ENCODE measurements around the gene MTAP.
A peak's percentile ranks its signal among the peaks of the same experiment; 100 is the strongest.
"Not testable (repeated sequence)": the region's sequence is repeated elsewhere in the genome, so short reads cannot be mapped to it uniquely, and the experiment has no call there.

The MTAP gene

DNA sequence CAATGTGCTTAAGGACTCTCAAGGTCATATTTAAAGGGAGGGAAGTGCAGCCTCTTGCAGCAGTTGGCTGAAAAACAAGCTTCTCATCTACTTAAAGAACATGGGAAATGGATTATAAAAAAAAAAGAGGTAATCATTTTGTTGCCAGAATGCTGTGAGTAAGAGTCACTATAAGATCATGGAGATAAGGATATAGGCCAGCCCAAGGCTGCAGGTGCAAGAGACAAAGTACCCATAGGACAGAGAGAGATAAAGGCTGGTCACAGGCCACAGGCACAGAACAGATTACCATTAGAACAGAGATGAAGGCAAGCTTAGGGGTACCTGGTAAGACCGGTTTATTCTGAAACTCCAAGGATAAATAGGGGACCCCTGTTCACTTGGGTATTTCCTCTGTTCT, 121.3 kb downstream of the MTAP start:
- no peak for DNase-seq (ENCODE audit: low spot score)

DNA sequence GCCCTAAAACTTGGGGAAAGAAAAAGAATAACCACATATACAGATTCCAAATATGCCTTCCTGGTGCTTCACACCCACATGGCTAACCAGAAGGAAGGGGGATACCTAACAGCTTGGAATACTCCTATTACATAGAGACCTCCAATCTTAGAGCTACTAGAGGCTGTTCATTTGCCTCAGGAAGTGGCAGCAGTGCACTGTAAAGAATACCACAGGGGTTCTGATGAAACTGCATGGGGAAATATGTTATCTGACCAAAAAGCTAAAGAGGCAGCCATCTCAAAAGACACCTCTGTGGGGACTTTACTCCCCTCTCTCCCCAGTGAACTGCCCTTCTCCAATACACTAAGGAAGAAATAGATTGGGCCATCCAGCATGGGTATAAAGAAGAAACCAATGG, 125.3 kb downstream of the MTAP start:
- DNase-seq (ENCODE audit: low spot score) = no peak

GRCh38 chr9:21931428-21931827, 129.0 kb downstream of the MTAP start:
- DNase-seq (ENCODE audit: low spot score) = no peak

DNA sequence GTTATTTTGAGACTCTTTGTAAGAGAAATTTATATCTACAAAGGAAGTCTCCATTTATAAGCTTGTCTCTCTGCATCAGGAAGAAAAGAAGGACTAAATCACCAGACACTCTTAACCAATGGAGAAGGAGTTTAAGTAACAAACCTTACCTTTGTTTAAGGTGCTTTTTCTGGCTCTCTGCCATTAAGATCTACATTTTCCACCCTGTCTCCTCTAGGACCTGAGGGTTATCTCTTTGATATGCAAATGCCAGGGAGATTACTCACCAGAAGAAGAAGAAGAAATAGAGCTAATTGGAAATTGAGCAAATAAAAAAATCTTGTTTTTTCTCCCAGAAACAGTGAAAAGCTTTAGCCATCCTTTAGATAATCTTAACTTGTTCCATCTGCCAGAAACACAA, 130.8 kb downstream of the MTAP start:
- DNase-seq (ENCODE audit: low spot score) = no peak

GRCh38 chr9:21933865-21934264, 131.4 kb downstream of the MTAP start:
- DNase-seq (ENCODE audit: low spot score) = no peak

- DNase-seq (ENCODE audit: low spot score) = no peak
Observed at GRCh38 chr9:21935631-21936030, 133.2 kb downstream of the MTAP start.

DNA sequence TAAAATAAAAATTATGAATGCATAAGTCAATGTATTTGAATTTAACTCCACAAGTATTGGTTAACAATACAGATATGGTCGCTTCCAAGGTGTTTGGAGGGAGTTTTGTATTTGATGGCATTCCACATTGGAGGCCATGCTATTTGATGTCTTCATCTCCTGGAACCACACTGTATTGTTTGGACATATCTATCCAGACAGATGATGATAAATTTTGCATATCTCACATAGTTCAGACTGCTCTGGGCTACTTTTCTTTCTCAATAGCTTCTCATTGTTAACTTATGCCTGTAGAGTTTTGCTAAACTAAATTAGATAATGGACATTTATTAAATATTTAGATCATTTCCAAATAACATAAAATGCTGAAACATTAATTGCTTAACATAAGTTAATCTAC, 133.7 kb downstream of the MTAP start:
- DNase-seq (ENCODE audit: low spot score) = no peak

GRCh38 chr9:21941337-21941995, 139.0 kb downstream of the MTAP start:
- no peak for DNase-seq (ENCODE audit: low spot score)

- DNase-seq (ENCODE audit: low spot score) = no peak
Observed at GRCh38 chr9:21943464-21943863, 141.0 kb downstream of the MTAP start.

GRCh38 chr9:21945606-21946005, 143.2 kb downstream of the MTAP start:
- DNase-seq (ENCODE audit: low spot score) = no peak

DNA sequence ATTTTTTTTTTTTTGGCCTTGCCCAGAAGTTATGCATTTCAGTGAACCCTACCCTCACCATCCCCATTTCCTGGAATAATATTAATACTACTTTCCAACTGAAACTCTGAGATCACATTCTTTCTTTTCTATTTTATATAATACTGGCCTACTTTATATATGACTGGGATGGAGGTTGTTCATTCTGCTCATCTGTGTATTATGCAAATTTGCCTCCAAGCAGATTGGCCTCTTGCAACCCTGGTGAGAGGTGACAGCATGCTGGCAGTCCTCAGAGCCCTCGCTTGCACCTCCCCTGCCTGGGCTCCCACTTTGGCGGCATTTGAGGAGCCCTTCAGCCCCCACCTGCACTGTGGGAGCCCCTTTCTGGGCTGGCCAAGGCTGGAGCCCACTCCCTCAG, 156.4 kb downstream of the MTAP start:
- no peak for DNase-seq (ENCODE audit: low spot score)

- DNase-seq (ENCODE audit: low spot score) = not testable (repeated sequence)
Observed at GRCh38 chr9:21959268-21959667, 156.8 kb downstream of the MTAP start.

DNA sequence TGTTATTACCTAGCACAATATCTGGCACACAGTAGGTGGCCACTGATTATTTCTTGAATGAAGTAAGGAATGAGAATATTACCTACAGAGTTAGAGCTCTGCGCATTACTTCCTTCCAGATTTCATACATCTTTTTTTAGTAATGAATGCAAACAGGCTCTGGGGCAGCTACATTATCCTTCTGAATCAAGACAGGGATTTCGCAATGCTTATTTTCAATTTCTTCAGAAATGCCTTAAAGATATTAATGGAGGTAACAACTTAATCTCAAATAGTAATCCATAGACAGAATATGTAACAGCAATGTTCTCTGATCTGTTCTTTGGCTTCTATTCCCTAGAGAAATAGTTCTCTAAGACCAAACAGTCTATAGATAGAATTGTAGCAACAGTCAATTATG, 159.1 kb downstream of the MTAP start:
- DNase-seq (ENCODE audit: low spot score) = no peak

DNA sequence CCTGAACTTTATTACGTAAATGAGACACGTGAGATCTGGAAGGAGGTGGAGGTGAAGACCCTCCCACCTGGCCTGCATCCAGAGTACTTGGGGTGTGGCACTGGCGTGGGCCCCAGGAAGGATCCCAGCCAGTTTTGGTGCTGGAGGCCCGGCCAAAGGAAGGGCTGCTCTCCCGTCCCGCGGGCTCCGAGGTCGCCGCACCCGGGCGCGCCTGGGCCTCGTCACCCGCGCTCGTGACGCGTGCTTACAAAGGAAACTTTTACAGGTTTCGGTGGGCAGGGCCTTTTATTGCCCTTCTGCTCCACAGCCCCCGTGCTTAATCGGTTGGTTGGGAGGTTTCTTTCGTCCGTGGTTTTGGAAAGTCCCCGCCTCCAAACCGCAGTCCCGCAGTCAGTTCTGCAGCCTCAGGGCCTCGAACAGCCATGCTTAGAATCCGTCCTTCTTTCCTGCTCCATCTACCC, 162.5 kb downstream of the MTAP start:
- DNase-seq (ENCODE audit: low spot score) = peak; percentile 50

DNA sequence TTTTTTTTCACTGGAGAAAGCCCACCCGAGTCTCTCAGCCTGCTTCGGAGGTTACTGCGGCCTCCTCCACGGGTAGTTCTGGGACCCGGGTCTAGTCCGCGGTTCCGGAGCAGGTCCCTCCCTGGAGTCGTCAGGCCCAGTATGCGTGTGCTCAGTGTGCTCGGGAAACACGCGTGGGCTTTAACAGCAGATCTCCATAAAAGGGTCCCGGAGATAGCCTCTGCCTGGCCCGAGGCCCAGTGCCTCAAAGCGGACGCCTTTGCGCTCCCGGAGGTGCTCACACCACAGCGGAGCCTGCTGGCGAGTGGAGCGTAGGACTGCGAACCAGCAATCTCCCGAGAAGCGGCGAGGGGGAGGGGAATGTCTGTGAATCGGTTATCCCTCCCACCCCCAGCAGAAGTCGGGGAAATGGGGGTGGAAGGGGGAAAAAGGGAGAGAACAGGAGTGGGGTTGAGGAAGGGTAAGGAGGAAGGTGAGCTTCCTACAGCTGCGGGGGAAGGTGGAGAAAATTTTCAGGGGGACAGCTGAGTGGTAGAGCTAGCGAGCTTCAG, 163.0 kb downstream of the MTAP start:
- DNase-seq (ENCODE audit: low spot score) = peak; percentile 43

DNA sequence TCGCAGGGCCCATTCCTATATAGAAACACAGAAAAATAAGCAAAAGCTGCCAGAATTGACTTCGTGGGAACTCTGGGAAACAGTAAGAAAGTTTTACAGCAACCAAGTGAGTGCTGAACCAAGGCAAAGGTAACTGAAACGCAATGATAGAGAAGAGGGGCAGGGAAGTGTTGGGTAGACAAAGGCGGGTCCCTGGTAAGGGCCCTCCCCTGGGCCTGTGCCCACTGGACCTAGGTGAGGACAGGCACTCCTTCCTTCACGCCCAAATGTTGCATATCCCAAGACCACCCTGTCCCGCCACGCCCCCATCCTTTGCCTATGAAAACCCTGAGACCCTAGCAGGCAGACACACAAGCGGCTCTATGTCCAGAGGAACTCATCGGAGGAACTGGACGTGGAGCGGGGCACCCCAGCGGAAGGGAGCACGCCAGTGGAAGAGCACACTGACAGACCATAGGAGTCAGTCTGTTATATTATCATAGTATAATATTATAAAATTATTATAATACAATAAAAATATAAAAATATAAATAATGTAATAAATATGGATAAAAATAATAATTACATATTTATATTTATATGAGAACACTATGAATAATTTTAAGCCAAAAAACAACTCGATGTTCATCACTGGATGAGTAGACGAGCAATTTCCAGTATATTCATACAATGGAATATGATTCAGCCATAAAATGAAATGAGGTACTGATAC, 163.9 kb downstream of the MTAP start:
- DNase-seq (ENCODE audit: low spot score) = no peak

GRCh38 chr9:21967169-21967568, 164.7 kb downstream of the MTAP start:
- DNase-seq (ENCODE audit: low spot score) = no peak

DNA sequence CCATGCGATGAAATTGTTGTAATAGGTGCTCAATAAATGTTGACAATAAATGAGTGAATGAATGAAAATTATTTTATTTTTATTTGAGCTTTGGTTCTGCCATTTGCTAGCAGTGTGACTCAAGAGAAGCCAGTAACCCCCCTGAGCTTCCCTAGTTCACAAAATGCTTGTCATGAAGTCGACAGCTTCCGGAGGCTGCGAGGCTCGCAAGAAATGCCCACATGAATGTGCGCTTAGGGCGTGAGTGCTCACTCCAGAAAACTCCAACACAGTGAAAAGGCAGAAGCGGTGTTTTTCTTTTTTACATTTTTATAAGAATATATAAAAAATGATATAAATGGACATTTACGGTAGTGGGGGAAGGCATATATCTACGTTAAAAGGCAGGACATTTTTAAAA, 165.3 kb downstream of the MTAP start:
- DNase-seq (ENCODE audit: low spot score) = no peak

DNA sequence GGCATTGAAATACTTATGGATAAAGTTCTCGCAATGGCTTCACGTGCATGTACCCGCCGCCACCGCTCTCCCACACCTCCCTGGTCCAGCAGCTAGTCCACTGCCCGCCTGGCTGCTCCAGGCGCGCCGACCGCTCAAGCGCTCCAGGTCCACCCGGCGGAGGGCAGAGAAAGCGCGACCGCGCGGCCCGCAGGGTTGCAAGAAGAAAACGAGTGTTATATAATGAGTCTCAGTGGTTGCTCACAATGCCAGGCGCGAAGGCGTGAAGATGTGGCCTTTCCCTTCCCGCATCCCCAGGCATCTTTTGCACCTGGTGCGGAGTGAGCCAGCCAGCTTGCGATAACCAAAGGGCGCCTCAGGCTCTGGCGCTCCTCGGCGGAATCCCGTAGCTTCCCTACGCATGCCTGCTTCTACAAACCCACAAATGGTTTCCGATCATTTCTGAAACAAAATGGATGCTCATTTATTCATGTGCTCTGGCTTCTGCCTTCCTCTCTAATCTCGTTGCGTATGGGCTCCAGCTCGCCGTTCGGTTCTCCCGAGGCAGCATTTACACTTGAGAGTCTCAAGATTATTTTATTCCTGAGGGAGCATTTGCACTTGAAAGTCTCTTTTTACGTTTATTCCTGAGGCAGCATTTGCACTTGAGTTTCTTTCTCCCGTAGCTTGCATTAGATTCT, 166.0 kb downstream of the MTAP start:
- DNase-seq (ENCODE audit: low spot score) = no peak

- no peak for DNase-seq (ENCODE audit: low spot score)
Observed at GRCh38 chr9:21969011-21969940, 166.8 kb downstream of the MTAP start.

DNA sequence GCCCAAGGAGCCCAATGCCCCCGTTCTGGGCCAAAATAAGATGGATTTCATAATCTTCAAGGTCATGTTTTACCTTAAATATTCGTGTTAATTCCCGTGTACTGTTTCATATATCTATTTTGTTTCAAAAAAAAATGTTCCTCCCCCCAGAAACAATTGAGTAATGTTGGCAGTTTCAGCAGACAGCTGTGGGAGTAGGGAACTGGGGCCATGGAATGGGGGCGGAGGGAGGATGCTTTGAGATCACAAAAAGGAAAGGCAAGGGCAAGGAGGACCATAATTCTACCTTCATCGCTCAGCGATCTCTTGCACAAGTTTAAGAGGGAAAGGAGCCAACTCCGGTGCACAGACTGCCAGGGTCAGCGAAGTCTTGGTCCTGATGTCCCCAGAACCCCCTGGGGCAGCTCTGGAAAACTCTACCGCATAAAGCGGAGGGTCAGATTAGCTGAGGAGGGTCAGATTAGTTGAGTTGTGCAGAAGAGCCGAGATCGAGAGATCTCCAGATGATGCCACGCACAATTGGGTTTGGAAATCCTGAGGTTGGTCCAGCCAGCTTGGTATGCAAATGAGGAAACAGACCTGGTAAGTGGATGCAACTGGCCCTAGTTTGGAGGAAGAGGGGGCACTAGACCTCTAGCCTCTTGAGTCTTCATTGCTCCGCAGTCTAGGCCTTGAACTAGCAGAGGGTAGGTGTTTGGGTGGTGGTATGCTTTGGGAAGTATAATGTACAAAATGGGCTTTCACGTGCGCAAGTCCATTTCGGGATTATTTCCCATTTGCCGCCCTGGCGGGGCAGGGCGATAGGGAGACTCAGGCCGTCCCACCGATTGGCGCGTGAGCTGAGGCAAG, 167.7 kb downstream of the MTAP start:
- no peak for DNase-seq (ENCODE audit: low spot score)
